LoVo (cell line): ENCODE results near the gene SMARCA5.

Experiments used
- DNase-seq: peaks from one replicate; pipeline ENCODE4 v3.0.0-alpha.2; 2016; ENCODE audit warnings: low spot score

The SMARCA5 gene

GRCh38 chr4:143538979-143539669 lies 25.6 kb downstream of the SMARCA5 start:
- DNase-seq: no peak

DNA sequence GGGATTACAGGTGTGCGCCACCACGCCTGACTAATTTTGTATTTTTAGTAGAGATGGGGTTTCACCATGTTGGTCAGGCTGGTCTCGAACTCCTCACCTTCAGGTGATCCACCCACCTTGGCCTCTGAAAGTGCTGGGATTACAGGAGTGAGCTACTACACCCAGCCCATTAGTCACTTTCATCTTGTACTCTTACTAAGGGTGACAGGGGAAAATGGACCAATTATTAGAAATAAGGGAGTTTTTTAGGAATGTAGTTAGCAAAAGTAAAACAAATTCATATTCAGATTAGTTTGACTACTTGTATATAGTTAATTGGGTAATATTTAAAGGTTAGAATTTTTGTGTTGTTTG lies 26.1 kb downstream of the SMARCA5 start:
- DNase-seq: no peak

DNA sequence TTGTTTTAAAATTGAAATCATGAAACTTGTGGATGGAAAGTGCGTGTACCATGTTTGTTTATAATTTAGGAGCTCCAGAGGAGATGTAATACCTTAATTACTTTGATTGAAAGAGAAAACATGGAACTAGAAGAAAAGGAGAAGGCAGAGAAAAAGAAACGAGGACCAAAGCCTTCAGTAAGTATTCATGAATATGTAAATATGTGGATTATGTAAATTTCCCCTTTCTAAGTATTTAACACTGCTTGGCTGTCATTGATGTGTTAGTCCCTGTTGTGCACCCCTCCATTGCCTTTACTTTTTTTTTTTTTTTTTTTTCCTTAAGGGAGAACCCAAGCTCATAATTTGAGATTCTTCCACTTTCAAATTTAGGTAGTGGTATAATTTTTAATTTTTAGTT lies 36.4 kb downstream of the SMARCA5 start:
- DNase-seq: no peak

GRCh38 chr4:143554728-143555597 lies 41.5 kb downstream of the SMARCA5 start:
- no peak for DNase-seq

- no peak for DNase-seq
Measured at GRCh38 chr4:143555676-143556075, 42.2 kb downstream of the SMARCA5 start.

- DNase-seq: no peak
Measured at GRCh38 chr4:143558286-143558685, 44.8 kb downstream of the SMARCA5 start.

- peak; percentile 58 for DNase-seq
Measured at GRCh38 chr4:143558823-143559756, 45.6 kb downstream of the SMARCA5 start.

DNA sequence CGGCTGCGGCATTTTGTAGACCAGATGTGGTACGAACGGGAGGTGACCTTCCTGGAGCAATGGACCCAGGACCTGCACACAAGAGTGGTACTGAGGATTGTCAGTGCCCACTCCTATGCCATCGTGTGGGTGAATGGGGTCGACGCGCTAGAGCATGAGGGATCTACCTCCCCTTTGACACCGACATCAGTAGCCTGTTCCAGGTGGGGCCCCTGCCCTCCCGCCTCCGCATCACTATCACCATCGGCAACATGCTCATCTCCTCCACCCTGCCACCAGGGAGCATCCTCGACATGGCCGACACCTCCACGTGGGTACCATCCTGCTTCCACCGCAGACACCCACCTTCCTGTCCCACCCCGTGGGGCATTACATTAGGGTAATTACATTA lies 46.2 kb downstream of the SMARCA5 start:
- no peak for DNase-seq

DNA sequence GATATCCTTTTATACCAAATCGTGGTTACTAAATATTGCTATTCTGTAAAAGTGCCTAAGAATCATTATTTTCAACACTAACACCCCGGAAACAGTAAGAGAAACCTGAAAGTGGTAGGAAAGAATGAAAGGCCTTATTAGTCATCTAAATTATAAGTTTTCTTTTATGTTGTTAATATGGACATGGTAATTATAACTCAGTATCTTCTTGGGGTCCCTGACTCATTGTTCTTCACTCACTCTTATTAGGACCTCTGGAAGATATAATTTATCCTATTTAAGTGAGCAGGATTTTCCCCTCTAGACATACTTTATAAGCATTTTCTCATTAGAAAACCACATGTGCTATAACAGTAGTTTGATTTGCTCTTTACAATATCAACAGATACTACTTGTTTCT lies 51.0 kb downstream of the SMARCA5 start:
- no peak for DNase-seq

DNA sequence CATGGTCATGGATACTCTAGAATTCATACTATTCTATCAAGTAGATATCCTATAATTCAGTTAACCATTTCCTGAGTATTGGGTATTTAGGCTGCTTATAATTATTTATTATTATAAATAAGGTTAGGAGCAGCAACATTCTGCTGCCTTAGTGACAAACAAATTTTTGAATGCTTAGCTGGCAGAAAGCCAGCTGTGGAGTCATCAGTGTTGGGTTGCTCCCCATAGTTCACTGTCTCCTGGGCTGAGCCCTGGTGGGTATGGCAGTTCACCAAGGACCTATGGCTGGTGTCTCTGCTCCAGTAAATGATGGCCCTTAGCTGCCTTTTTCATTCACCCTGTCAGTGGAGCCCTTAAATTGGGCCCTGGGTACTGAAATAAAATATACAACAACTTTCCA lies 61.8 kb downstream of the SMARCA5 start:
- DNase-seq: no peak

DNA sequence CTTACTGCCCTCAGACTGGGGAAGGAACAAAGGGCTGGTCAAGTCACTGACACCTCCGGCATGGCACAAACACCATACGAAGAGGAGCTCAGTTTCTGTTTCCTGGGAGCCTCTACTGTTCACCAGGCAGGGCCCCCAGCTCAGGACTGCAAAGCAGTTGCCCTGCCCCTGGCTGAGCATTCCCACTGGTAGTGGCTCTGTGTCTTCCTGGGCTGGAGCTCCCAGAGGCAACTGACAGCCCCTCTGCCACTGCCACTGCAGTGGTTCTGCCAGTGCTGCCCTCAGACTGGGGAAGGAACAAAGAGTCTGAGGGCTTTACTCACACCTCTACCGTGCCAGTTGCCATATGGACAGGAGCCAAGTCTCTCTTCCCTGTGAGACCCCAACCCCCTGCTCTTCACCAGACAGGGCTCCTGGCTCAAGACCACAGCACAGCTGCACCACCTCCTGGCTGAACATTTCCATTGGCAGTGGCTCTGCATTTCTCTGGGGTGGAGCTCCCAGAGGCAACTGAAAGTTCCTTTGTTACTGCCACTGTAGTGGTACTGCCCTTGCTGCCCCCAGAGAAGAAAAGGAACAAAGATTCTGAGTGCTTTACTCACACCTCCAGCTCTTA lies 67.9 kb downstream of the SMARCA5 start:
- DNase-seq: no peak

DNA sequence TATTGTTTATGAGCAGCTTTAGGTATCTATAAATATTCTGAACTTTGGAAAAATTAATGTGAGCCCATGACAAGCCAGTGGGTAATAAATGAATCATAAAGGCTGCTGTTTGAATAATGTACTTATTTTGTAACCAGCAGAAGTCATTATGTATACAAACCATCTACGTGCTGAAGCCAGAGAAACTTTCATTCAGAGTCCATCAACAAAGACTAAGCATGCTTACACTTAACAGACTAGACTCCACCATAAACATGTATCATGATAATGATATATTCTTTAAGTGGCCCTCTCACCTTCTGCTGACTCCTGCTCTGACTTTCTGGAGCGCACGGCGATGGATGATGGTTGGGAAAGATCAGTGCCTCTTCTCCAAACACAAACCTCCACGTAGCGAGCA lies 72.0 kb downstream of the SMARCA5 start:
- DNase-seq: no peak

- DNase-seq: no peak
Measured at GRCh38 chr4:143586080-143586479, 72.6 kb downstream of the SMARCA5 start.

DNA sequence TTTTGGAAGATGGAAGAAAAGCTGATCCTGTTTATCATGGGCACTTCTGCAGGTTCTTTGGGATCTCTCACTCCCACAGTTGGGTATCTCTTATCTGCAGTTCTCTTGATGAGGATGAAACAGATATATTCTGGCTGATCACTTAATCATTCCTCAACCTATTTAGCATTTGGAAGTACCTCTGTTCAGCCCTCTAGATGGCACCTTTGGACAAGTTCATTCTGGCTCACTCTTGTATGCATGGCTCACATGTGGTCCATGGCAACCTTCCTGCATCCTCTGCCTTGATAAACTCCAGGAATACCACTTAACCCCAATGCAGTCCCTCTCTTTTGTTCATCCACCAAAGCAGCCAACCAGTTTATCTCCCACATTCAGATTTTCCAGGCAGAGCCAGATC lies 74.2 kb downstream of the SMARCA5 start:
- DNase-seq: no peak

DNA sequence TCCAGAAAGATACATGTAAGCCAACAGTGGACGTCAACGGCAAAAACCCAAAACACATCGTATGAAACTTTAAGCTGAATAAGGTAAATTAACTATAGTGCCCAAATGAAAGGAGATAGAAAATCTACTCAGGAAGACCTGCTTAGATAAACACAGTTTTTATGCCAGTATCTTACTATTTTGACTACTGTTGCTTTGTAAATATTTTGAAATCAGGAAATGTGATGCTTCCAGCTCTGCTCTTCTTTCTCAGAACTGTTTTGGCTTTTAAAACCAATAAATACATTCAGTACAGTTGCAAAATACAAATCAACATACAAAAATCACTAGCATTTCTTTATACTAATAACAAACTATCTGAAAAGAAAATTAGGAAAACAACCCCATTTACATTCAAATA lies 83.8 kb downstream of the SMARCA5 start:
- DNase-seq: no peak

DNA sequence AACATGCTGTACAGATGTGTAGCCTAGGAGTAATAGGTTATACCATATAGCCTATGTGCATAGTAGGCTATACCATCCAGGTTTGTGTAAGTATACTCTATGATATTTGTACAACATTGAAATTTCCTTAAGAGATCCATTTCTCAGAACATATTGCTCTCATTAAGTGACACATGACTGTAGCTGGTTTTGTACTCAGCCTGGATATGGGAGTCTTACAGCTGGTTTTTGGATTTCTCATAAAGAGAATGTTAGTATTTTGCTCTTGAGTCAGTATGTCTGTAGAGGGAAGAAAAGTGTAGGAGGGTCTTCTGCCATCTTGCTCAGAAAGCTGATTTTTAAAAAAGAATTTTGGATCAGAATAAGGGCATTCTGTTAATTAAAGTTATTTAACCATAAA lies 85.3 kb downstream of the SMARCA5 start:
- no peak for DNase-seq

GRCh38 chr4:143599827-143600226 lies 86.3 kb downstream of the SMARCA5 start:
- DNase-seq: no peak

DNA sequence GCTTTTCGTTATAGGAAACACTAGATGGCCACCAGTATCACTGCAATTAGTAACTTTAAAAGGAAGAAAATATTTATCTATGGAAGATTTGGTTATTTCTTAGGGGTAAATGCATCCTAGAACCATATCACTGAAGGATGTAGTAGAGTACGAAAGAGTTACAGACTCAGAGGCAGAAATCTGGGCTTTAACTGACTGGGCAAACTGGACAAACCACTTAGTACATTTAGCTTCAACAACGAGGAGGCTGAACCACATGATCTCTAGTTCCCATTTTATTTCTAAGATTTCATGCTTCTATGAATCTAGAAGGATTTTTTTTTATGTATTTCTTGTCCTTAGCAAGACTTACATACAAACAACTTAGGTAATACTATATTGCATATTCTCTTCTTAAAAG lies 93.0 kb downstream of the SMARCA5 start:
- no peak for DNase-seq
